ENCODE measurements around the gene NECAB3.

The NECAB3 gene

DNA sequence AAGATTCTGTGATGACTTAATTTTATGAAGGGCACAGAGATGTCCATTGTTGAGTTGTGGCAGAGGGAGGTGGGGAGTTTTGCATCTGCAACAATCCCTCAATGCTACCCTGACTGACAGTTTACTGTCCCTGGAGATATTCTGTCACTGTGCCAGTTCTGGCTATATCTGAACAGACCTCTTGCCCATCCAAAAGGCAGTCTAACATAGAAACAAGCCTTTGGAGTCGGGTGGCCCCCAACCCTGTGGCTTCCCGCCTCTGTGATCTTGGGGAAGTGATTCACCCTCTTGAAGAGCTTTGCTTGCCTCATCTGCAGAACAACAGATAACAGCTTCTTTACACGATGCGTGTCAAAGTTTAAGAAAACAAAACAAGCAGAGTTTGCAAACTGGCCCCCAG, 15.7 kb upstream of the NECAB3 start:
- in situ Hi-C loops (cut with HindIII; ENCODE audit: low pct_unique_long_range_greater_than_20kb, low sequenced_read_pairs), result no loop called here
- no peak for TF ChIP-seq JUND (IDR thresholded peaks at IDR 0.05; ENCODE audit: low read depth)
- DNase-seq (ENCODE audit: low read depth in 1 of 2, low spot score in 1 of 2), result no peak

DNA sequence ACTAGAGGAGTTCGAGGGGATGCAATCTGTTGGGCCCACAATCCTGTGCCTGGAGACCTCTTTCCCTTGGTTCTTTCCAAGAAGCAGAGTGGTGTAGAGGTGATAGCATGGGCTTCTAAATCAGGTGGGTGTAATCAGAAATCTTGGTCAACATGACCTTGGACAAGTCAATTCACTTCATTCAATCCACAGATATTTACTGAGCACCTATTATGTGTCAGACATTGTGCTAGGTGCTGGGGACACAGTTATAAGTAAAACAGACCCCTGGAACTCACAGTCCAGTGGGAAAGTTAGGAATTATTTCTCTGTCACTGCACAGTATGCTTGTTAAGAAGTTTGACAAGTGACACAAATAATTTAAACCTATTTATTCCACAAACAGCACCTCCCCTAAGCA, 15.3 kb upstream of the NECAB3 start:
- no peak for DNase-seq (ENCODE audit: low read depth in 1 of 2, low spot score in 1 of 2)
- TF ChIP-seq JUND (IDR thresholded peaks at IDR 0.05; ENCODE audit: low read depth), result no peak
- in situ Hi-C loops (cut with HindIII; ENCODE audit: low pct_unique_long_range_greater_than_20kb, low sequenced_read_pairs), result no loop called here

DNA sequence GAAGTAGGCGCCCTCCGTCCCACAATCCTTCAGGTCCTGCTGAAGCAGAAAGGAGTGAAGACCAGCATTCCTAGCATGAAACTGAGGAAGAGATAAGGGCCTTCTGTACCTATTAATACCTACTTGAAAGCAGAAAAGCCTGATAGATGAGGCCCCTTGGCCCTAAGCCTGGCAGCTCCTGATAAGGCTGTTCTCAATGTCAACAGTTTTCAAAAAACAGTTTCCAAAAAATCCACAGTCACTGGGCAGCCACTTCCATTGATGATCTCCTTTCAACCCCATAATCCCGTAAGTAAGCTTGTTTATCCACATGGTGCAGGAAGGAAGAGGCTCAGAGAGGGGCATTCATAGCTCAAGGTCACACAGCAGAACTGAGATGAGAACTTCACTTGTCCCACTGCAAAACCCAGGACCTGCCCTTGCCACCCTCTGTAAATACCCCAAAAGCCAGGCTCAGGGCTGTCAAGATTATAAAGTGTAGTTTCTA, 14.8 kb upstream of the NECAB3 start:
- no peak for TF ChIP-seq JUND (IDR thresholded peaks at IDR 0.05; ENCODE audit: low read depth)
- no peak for DNase-seq (ENCODE audit: low read depth in 1 of 2, low spot score in 1 of 2)
- in situ Hi-C loops (cut with HindIII; ENCODE audit: low pct_unique_long_range_greater_than_20kb, low sequenced_read_pairs), result no loop called here

DNA sequence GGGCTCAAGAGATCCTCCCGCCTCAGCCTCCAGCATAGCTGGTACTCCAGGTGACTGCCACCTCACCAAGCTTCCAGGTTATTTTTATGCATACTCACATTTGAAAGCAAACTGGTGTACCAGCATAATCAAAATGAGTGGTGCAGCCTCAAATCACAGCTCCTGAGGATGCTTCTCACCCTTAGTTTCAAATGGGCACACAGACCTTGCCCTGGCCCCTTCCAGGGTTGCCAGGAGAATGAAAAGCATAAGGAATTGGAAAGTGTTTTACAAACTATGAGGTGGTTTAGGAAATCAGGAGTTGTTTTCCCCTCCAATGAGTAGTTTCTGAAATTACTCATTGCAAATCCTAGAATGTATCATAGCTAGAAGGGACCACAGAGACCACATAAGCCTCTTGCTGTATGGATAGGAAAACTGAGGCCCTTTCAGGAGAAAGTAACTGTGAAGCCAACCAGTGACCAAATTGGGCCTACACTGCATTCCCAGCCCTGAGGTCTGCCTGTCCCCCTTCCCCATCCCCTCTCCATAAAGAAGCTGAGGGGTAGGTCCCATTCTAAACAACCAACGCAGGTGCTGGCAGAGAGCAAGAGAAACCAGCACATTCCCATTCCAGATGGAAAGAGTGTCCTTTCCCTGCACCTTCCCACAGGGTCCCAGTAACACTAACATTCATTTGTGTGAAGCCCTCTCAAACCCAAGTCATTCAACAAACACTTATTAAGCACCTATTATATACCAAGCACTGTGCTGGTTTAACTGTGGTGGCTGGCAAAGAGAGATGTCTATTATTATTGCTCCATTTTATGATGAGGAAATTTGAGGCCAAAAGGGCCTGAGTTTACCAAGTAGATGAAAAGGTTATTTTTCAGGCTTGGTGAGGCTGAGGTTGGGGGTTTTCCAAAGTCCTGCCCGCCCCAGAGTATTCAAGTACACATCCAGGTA, 14.0 kb upstream of the NECAB3 start:
- no peak for TF ChIP-seq JUND (IDR thresholded peaks at IDR 0.05; ENCODE audit: low read depth)
- in situ Hi-C loops (cut with HindIII; ENCODE audit: low pct_unique_long_range_greater_than_20kb, low sequenced_read_pairs), result no loop called here
- DNase-seq (ENCODE audit: low read depth in 1 of 2, low spot score in 1 of 2), result no peak

DNA sequence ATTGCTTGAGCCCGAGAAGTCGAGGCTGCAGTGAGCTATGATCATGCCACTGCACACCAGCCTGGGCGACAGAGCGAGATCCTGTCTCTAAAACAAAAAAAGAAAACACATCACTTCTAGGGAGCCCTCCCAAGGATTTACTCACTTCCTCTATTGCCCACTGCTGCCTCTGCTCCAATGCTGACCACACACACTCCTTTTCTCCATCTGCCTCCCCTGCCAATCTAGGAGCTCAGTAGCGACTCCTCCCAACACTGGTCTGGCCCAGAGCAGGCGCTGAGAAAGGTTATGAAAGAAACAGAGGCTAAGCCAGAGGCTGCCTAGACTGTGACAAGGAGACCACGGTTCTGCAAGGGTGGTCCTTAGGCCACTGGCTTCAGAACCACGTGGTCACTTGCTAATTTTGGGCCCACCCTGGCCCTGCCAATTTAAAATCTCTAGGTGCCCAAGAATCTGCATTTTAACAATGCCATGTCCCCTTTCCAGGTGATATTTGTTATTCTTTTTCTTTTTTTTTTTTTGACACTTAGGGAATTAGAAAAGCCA, 13.2 kb upstream of the NECAB3 start:
- no peak for DNase-seq (ENCODE audit: low read depth in 1 of 2, low spot score in 1 of 2)
- no peak for TF ChIP-seq JUND (IDR thresholded peaks at IDR 0.05; ENCODE audit: low read depth)
- in situ Hi-C loops (cut with HindIII; ENCODE audit: low pct_unique_long_range_greater_than_20kb, low sequenced_read_pairs), result no loop called here

DNA sequence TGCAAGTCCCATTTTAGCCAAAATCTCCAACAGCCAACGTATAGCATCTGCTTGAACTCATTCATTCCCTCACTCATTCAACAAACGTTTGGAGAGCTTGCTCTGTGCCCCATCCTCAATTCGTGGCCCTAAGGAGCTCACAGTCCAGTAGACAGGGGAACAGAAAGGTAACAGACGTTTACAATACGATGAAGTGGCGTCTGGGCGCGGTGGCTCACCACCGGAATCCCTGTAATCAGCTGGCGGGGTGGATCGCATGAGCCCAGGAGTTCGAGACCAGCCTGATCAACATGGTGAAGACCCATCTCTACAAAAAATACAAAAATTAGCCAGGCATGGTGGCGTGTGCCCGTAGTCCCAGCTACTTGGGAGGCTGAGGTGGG, 12.7 kb upstream of the NECAB3 start:
- in situ Hi-C loops (cut with HindIII; ENCODE audit: low pct_unique_long_range_greater_than_20kb, low sequenced_read_pairs), result no loop called here
- no peak for TF ChIP-seq JUND (IDR thresholded peaks at IDR 0.05; ENCODE audit: low read depth)
- no peak for DNase-seq (ENCODE audit: low read depth in 1 of 2, low spot score in 1 of 2)

DNA sequence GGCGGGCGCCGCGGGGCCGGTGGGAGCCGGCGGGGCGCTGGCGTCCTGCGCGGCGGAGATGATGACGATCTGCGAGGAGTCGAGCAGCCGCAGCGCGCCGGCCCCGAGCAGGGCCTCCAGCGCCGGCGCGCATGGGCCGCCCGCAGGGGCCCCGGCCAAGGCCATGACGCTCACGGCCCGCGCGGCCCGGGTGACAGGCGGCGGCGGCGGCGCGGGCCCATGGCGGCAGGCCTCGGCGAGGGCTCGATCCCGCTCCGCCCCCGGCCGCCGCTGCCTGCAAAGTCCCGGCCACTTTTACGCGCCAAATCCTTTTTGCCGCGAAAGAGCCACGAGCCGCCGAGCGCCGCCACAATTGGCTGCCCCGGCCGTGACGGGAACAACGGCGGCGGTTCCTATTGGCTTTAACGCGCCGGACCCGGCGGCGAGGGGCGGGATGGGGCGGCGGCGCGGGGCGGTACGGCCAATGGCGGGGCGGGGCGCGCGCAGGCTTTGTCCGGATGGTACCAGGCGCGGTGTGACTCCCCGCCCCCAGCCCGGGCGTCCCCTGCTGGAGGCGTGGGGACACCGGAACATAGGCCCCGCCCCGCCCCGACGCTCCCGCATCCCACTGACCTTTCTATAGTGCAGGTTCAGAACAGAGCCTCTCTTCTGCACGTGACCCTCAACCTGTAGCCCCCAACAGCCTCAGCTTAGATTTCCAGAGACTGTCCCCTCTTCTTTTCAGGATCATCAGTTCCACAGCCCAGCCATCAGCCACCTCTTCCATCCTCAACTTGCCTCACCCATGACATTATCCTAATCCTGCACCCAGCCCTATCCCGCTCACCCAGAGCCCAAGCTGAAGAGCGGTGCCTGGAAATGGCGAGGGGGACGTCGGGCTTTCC, 12.1 kb upstream of the NECAB3 start, which contains the start of gene E2F1:
Gene E2F1, minus strand, starts transcription at position 286 of the 884 bp plus-strand sequence. Its CDS starts 121 bp downstream, at position 165.
- in situ Hi-C loops (cut with HindIII; ENCODE audit: low pct_unique_long_range_greater_than_20kb, low sequenced_read_pairs), result no loop called here
- no peak for TF ChIP-seq JUND (IDR thresholded peaks at IDR 0.05; ENCODE audit: low read depth)
- peak; percentile 98 to 100 for DNase-seq (ENCODE audit: low read depth in 1 of 2, low spot score in 1 of 2)

DNA sequence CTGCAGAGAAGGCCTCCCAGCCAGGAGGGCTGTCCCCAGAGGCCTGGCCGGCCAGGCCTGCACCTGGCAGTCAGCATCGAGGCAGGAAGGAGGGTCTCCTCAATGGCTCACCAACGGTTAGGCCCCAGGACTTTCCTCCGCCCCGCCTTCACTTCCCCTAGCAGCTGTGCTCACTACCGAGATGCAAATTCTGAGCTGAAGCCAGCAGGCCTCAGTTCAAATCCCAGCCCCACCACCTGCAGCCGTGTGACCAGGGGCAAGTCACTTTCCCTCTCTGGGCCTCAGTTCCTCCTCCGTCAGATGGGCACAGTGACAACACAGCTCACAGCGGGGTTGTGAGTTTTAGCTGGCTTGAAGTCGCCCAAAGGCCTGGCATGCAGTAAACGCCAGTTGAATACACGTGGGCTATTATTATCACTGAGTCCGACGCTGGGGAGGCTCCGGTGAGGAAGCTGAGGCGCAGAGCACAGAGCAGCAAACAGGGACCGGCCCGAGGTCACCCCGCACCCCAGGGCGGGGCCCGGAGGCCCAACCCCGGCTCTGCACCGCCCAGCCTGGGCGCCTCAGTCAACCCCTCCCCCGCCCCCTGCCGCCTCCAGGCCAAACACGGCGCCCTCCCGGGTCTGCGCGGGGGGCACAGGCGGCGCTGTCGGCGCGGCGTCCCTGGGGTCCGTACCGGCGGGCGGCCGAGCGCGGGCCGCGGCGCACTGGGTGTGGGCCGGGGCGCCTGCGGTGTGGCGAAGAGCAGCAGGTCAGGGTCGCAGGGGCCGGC, 11.3 kb upstream of the NECAB3 start:
- TF ChIP-seq JUND (IDR thresholded peaks at IDR 0.05; ENCODE audit: low read depth), result no peak
- in situ Hi-C loops (cut with HindIII; ENCODE audit: low pct_unique_long_range_greater_than_20kb, low sequenced_read_pairs), result no loop called here
- DNase-seq (ENCODE audit: low read depth in 1 of 2, low spot score in 1 of 2), result peak in 1 of 2 experiments; percentile 63

DNA sequence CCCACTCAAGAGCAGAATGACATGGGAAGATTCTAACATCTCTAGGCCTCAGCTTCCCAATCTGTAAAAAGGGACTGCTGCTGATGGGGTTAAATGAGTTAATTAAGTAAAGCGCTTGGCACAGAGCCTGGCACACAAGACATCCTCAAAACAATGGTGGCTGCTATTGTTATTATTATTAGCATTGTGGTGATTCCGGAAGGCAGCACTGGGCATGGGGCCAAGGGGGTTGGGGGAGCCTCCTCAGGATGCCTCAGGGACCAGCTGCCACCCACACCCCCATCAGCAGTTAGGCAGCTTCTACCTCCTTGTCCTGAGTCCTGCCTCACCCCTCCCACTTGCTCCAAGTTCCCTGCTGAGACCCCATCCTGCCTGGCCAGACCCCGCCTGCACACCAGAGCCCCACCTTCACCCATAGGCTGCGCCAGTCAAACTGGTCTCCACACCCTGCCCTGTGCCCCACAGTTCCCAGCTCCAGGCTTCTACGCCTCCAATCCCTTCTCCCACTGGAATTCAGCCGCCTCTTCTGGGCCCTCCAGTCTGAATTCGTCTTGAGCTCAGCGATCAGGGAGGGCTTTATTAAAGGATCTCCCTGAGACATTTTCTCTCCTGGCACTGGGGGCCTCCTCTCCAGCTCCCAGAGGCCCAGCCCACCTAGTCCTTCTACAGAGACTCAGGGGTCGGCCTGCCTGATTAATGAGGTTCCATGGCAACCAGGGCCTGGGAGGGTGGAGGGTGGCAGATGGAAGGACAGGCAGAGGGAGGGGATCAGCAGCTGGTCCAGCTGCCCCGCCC, 10.5 kb upstream of the NECAB3 start:
- no peak for DNase-seq (ENCODE audit: low read depth in 1 of 2, low spot score in 1 of 2)
- TF ChIP-seq JUND (IDR thresholded peaks at IDR 0.05; ENCODE audit: low read depth), result no peak
- in situ Hi-C loops (cut with HindIII; ENCODE audit: low pct_unique_long_range_greater_than_20kb, low sequenced_read_pairs), result no loop called here

DNA sequence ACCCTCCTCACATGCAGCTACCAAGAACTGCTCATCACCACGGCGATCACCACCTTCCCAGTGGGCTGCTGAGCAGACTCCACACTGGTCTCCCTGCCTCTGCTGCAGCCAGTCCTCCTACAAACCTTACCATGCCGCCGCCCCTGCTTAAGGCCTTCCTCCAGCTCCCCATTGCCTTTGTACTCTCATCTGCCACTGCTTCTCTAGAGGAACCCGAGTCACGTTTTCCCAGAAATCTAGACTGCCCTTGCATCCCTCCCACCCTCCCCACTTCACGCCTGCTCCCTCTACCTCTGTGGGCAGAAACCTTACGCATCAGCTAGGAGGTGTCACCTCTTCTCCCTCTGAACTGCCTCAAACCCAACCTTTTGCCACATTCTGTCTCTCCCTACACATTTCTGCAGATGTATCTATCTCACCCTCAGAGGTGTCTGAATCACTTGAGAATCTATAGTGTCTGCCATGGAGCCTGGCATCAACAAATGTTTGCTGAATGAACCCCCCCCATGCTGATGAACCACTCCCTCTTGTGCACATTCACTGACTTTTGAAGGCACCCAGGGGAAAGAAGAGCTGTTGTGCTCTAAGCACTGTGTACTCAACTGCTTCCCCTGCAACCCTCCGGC, 7.6 kb upstream of the NECAB3 start:
- DNase-seq (ENCODE audit: low read depth in 1 of 2, low spot score in 1 of 2), result no peak
- in situ Hi-C loops (cut with HindIII; ENCODE audit: low pct_unique_long_range_greater_than_20kb, low sequenced_read_pairs), result no loop called here
- TF ChIP-seq JUND (IDR thresholded peaks at IDR 0.05; ENCODE audit: low read depth), result no peak

DNA sequence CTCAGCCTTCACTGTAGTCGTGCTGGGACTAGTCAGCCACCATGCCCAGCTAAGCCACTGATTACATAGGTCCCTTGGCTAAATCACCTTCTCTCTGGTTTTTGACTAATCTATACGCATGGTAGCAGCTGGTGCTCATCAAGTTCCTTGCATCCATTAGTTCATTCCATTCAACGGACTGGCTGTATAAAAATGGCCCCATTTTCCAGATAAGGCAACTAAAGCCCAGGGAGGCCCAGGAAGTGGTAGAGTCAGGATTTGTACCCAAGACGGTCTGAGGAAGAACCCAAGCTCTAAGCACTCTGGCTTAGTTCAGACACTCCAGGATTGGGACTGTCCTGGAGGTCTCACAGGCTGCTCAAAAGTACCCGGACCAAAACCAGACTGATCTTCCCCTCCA, 7.1 kb upstream of the NECAB3 start:
- in situ Hi-C loops (cut with HindIII; ENCODE audit: low pct_unique_long_range_greater_than_20kb, low sequenced_read_pairs), result no loop called here
- no peak for TF ChIP-seq JUND (IDR thresholded peaks at IDR 0.05; ENCODE audit: low read depth)

More for the DNA sequence above, 7.1 kb upstream of the NECAB3 start:
- no peak for DNase-seq (ENCODE audit: low read depth in 1 of 2, low spot score in 1 of 2)

Data from T47D (cell line).